Renal cortical epithelial cell (primary cell): Measurements from ENCODE around the gene DNAJC12. TPM values are rescaled to one million over a fixed set of nuclear protein-coding genes. Genes with fewer than 3 reads are reported as not detected.
"Not testable (repeated sequence)": the region's sequence is repeated elsewhere in the genome, so short reads cannot be mapped to it uniquely, and the experiment has no call there.

Experiments used
- DNase-seq: peaks from one replicate; pipeline ENCODE4 v3.0.0-alpha.2; 2011; ENCODE audit warnings: low read depth
- total RNA-seq: library from RNA; depleted of rRNA; stranded (reverse); fragments of >200 nt; gene quantifications from 2 replicates; pipeline ENCODE4 v1.2.3, GENCODE V29; 2014

DNAJC12 gene
- total RNA-seq, 1 donor from 2014 or later, result 13.3 TPM

GRCh38 chr10:67763499-67764011 is 74.4 kb downstream of the DNAJC12 start:
- peak; percentile 27 for DNase-seq

- DNase-seq, result not testable (repeated sequence)
These were observed 75.4 kb downstream of the DNAJC12 start for GRCh38 chr10:67762567-67762966.

- no peak for DNase-seq
These were observed 77.7 kb downstream of the DNAJC12 start for GRCh38 chr10:67760272-67760671.

Other genes with a start within 250 kb of the DNAJC12 start
- gene CTNNA3, start 142.0 kb downstream of the DNAJC12 start, total RNA-seq, result under 0.01 TPM in 1 of 2 replicates, not detected in the other
- gene SIRT1, start 46.5 kb upstream of the DNAJC12 start, total RNA-seq, result 11.6 and 23.9 TPM in 2 replicates
- gene HERC4, start 237.1 kb upstream of the DNAJC12 start, total RNA-seq, result 70.0 and 71.3 TPM in 2 replicates